GM10266 (cell line): ENCODE data around the gene KCNRG.

Experiments
- DNase-seq: peaks from one replicate; pipeline ENCODE4 v3.0.0; 2012; ENCODE audit errors: extremely low spot score
- CTCF ChIP-seq: IDR thresholded peaks from 2 replicates; pipeline ENCODE4 v1.5.1; 2012; ENCODE audit warnings: mild to moderate bottlenecking, low read depth; ENCODE audit not compliant: control insufficient read depth, insufficient read depth; ENCODE audit errors: missing control alignments

KCNRG gene

GRCh38 chr13:50015258-50015657, at the start of gene KCNRG:
KCNRG (plus strand) TSS chr13:50015444; CDS start chr13:50015494, 50 bp downstream.
- no peak for TF ChIP-seq CTCF
- no peak for DNase-seq

GRCh38 chr13:49967456-49967855, 47.8 kb upstream of the KCNRG start:
- DNase-seq = no peak
- no peak for TF ChIP-seq CTCF

GRCh38 chr13:49972709-49973108, 42.5 kb upstream of the KCNRG start:
- TF ChIP-seq CTCF = no peak
- no peak for DNase-seq

GRCh38 chr13:49975826-49976225, 39.4 kb upstream of the KCNRG start:
- TF ChIP-seq CTCF = no peak
- no peak for DNase-seq

- TF ChIP-seq CTCF = peak; percentile 88
- DNase-seq = peak; percentile 64
Observed at GRCh38 chr13:49976314-49977258, 38.7 kb upstream of the KCNRG start.

- no peak for TF ChIP-seq CTCF
- no peak for DNase-seq
Observed at GRCh38 chr13:49977992-49978391, 37.3 kb upstream of the KCNRG start.

- DNase-seq = no peak
- no peak for TF ChIP-seq CTCF
Observed at GRCh38 chr13:49980266-49980665, 35.0 kb upstream of the KCNRG start.
